GM12872 (cell line): ENCODE results near the gene QRFP.

Experiments used
- CTCF ChIP-seq: IDR thresholded peaks from 3 replicates; pipeline ENCODE4 v1.5.1; 2011; ENCODE audit warnings: low read depth, mild to moderate bottlenecking, low read length, moderate library complexity; ENCODE audit not compliant: insufficient read depth

QRFP gene

GRCh38 chr9:130884542-130885483 lies 11.8 kb downstream of the QRFP start:
- no peak for TF ChIP-seq CTCF

GRCh38 chr9:130884111-130884531 lies 12.5 kb downstream of the QRFP start:
- no peak for TF ChIP-seq CTCF

- no peak for TF ChIP-seq CTCF
Measured at GRCh38 chr9:130883479-130883878, 13.1 kb downstream of the QRFP start.

- TF ChIP-seq CTCF, result no peak
Measured at GRCh38 chr9:130882696-130883225, 13.9 kb downstream of the QRFP start.

- TF ChIP-seq CTCF, result no peak
Measured at GRCh38 chr9:130881516-130881915, 15.1 kb downstream of the QRFP start.

- TF ChIP-seq CTCF, result no peak
Measured at GRCh38 chr9:130880599-130881220, 15.9 kb downstream of the QRFP start.

- no peak for TF ChIP-seq CTCF
Measured at GRCh38 chr9:130879863-130880411, 16.7 kb downstream of the QRFP start.
